Endothelial cell of umbilical vein (primary cell): ENCODE results near the gene CACNA1E. TPM values are rescaled to one million over a fixed set of nuclear protein-coding genes. Genes with fewer than 3 reads are reported as not detected.

ENCODE experiments used
- BruUV-seq: library from RNA; stranded (reverse); fragments of 400-500 nt; replicated peaks from 2 replicates; lab custom pipeline; 2021; lab: Mats Ljungman, UMichigan
- CTCF ChIA-PET: fragments of 300-600, 350-600 bp; sonication (Branson Sonifier 250); formaldehyde crosslinking; loops from one replicate; lab custom pipeline; 2021; ENCODE audit warnings: antibody characterized with exemption, inconsistent platforms; lab: Charles Lee
- POLR2A ChIA-PET: fragments of 300-600, 350-600 bp; sonication (Branson Sonifier 250); formaldehyde crosslinking; loops from one replicate; lab custom pipeline; 2021; ENCODE audit warnings: antibody characterized with exemption, inconsistent platforms; lab: Charles Lee
- DNase-seq: peaks from one replicate; pipeline ENCODE4 v3.0.0-alpha.2; 2011; ENCODE audit warnings: low read depth, low spot score
- FAIRE-seq: peaks from 2 replicates; lab custom pipeline; 2011; peaks lifted over from hg19 to GRCh38; lab: Jason Lieb, UNC
- H2AFZ ChIP-seq: 2 replicates; pipeline ENCODE4 v1.6.0; 2012; ENCODE audit warnings: low read depth, low read length, control low read depth, inconsistent platforms
- H3K27ac ChIP-seq: 2 replicates; pipeline ENCODE4 v1.5.1; 2011; ENCODE audit warnings: low read depth, mild to moderate bottlenecking, control low read depth, low read length, moderate library complexity; ENCODE audit not compliant: insufficient read depth
- H3K27me3 ChIP-seq, 2 experiments: 2 replicates each; pipeline versions ENCODE4 v1.6.0 to v1.6.1; 2011; ENCODE audit warnings: low read length in 2 of 2, mixed read lengths in 1 of 2; ENCODE audit not compliant: control insufficient read depth in 2 of 2, insufficient read depth in 2 of 2
- H3K36me3 ChIP-seq, 2 experiments: 2 replicates in 1 of 2; 3 replicates in 1 of 2; pipeline ENCODE4 v1.5.1; 2011; ENCODE audit warnings: low read length in 2 of 2, mild to moderate bottlenecking in 1 of 2, moderate library complexity in 1 of 2; ENCODE audit not compliant: control insufficient read depth in 2 of 2, insufficient read depth in 2 of 2; ENCODE audit errors: extremely low read depth in 1 of 2
- H3K4me1 ChIP-seq: 3 replicates; pipeline ENCODE4 v1.5.1; 2011; ENCODE audit warnings: mild to moderate bottlenecking, low read length; ENCODE audit not compliant: control insufficient read depth, insufficient read depth; ENCODE audit errors: extremely low read depth
- H3K4me2 ChIP-seq: 2 replicates; pipeline ENCODE4 v1.6.1; 2011; ENCODE audit warnings: low read length, control low read depth, mixed read lengths; ENCODE audit not compliant: insufficient read depth
- H3K4me3 ChIP-seq, 3 experiments: fragments of 200-600 bp in 1 of 3; sonication (generic), shearing (Covaris generic) in 1 of 3; replicated peaks in 1 of 3; 2 replicates each; pipeline ENCODE4 v1.5.1; 2011 to 2016; ENCODE audit warnings: control low read depth in 3 of 3, low read length in 3 of 3, mild to moderate bottlenecking in 2 of 3, inconsistent platforms in 1 of 3, low read depth in 1 of 3, moderate library complexity in 1 of 3; ENCODE audit not compliant: insufficient read depth in 1 of 3
- H3K79me2 ChIP-seq: 2 replicates; pipeline ENCODE4 v1.6.0; 2012; ENCODE audit warnings: low read length, inconsistent platforms; ENCODE audit not compliant: control insufficient read depth, insufficient read depth
- H3K9ac ChIP-seq: replicated peaks from 2 replicates; pipeline ENCODE3; 2011; ENCODE audit warnings: low read length, control low read depth; ENCODE audit not compliant: insufficient read depth; ENCODE audit errors: extremely low read depth
- H3K9me1 ChIP-seq: replicated peaks from 3 replicates; pipeline ENCODE4 v1.6.0; 2011; ENCODE audit warnings: mild to moderate bottlenecking, low read length; ENCODE audit not compliant: control insufficient read depth, insufficient read depth; ENCODE audit errors: extremely low read depth
- H3K9me3 ChIP-seq: replicated peaks from 2 replicates; pipeline ENCODE4 v1.5.1; 2012; ENCODE audit warnings: low read length, inconsistent platforms; ENCODE audit not compliant: control insufficient read depth, insufficient read depth
- H4K20me1 ChIP-seq: replicated peaks from 2 replicates; pipeline ENCODE3; 2011; ENCODE audit warnings: mild to moderate bottlenecking, low read length; ENCODE audit not compliant: control insufficient read depth, insufficient read depth; ENCODE audit errors: extremely low read depth
- EZH2 ChIP-seq: IDR thresholded peaks from 2 replicates; pipeline ENCODE4 v1.6.1; 2012; ENCODE audit warnings: borderline replicate concordance, low read depth, mild to moderate bottlenecking, moderate library complexity, low read length, inconsistent platforms; ENCODE audit not compliant: severe bottlenecking
- FOS ChIP-seq: IDR thresholded peaks from 2 replicates; pipeline ENCODE4 v1.6.1; 2011; ENCODE audit warnings: mild to moderate bottlenecking, low read length, moderate library complexity, borderline replicate concordance; ENCODE audit not compliant: insufficient read depth
- GATA2 ChIP-seq: IDR thresholded peaks from 2 replicates; pipeline ENCODE4 v1.7.0; 2011; ENCODE audit warnings: low read depth, mild to moderate bottlenecking, moderate library complexity, mixed read lengths, low read length; ENCODE audit not compliant: insufficient read length, insufficient read depth
- JUN ChIP-seq: IDR thresholded peaks from 2 replicates; pipeline ENCODE4 v1.6.1; 2011; ENCODE audit warnings: borderline replicate concordance, low read depth; ENCODE audit not compliant: insufficient read length, insufficient read depth
- MYC ChIP-seq: IDR thresholded peaks from one replicate; pipeline ENCODE4 v1.6.1; 2011; ENCODE audit warnings: mild to moderate bottlenecking, low read depth, low read length
- POLR2A ChIP-seq: IDR thresholded peaks from 2 replicates; pipeline ENCODE4 v1.6.1; 2012; ENCODE audit warnings: low read depth, mild to moderate bottlenecking, control low read depth, low read length
- POLR2AphosphoS5 ChIP-seq: IDR thresholded peaks from 2 replicates; pipeline ENCODE4 v1.6.1; 2012; ENCODE audit warnings: low read depth, mild to moderate bottlenecking, control low read depth, low read length, moderate library complexity; ENCODE audit not compliant: insufficient read depth
- dilution Hi-C: fragments of 300-500 bp; cut with MboI; formaldehyde crosslinking; loops from one replicate; pipeline ENCODE4 v1.15.0; 2019; ENCODE audit warnings: low sequenced_read_pairs; ENCODE audit not compliant: extremely low pct_ligation_motif_present
- intact Hi-C: fragments of 100-400 bp; cut with micrococcal nuclease; formaldehyde crosslinking; loops from one replicate; pipeline ENCODE4 v1.10.0; 2022
- polyA plus RNA-seq, 4 experiments: library from polyadenylated mRNA; depleted of rRNA in 3 of 4; stranded (reverse) in 3 of 4; unstranded in 1 of 4; fragments of >200 nt; gene quantifications; 2 replicates each; pipeline versions ENCODE4 v1.2.1 to v1.2.3, GENCODE V29; 2011 to 2012; ENCODE audit warnings: missing spikeins in 1 of 4
- total RNA-seq: library from RNA; stranded (reverse); gene quantifications from 2 replicates; pipeline ENCODE4 v1.2.3, GENCODE V29; 2021
- TF ChIP-seq, protein P1 (sequence below), 2 donors: IDR thresholded peaks; 1 replicate in 1 of 2; 2 replicates in 1 of 2; pipeline ENCODE4 v1.5.1; 2011; ENCODE audit warnings: low read length in 2 of 2, mild to moderate bottlenecking in 2 of 2, moderate library complexity in 2 of 2, control low read depth in 1 of 2, inconsistent platforms in 1 of 2, low read depth in 1 of 2; ENCODE audit not compliant: insufficient read depth in 1 of 2; ENCODE audit errors: extremely low read depth in 1 of 2
- TF ChIP-seq, protein P2 (sequence below): IDR thresholded peaks from 2 replicates; pipeline ENCODE4 v1.6.1; 2011; ENCODE audit not compliant: insufficient read depth, insufficient read length

The CACNA1E gene
- total and polyA plus RNA-seq, 2 donors (not counting 3 experiments of a cell fraction or from before 2014, with no cell fraction given), result not detected

DNA sequence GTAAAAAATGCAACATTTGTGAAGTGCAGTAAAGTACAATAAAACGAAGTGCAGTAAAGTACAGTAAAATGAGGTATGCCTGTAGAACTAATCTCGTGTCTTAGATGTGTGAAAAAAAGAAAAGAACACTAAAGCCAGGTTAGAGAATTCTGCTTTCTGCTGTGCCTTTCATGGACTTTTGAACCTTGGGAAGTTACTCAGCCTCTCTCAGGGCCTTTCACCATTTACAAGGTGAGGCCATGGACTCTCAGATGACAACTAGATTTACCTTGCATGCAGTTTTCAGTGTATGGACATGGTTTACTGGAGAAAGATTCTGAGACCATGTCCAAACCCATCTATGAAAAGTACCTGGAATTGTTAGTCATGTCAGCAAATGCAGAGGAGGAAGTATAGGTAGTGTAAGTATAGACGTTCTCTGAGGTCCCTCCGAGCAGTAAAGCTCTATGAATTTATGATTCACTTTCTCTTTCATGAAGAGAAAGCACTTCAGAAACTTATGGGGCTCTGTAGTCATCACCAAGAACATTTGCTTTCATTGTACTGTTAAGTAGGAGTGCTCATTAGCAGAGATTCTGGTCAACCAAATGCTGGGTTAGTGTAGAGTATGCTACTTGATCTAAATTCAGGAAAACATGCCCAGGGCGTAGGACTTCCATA is 143.1 kb downstream of the CACNA1E start:
- no TSS peak for BruUV-seq
- dilution Hi-C loops (no loop called here), intact Hi-C loops (no loop called here)
- no peak overlapping the region for H3K27ac ChIP-seq
- H3K36me3 ChIP-seq, result no peaks in the 10 kb centered on the region
- CTCF ChIA-PET, result no interaction called here
- peaks cover 4% of the 10 kb centered on the region for H3K9me3 ChIP-seq
- no peak overlapping the region for H3K4me2 ChIP-seq
- DNase-seq (no peak), FAIRE-seq (no peak)
- no peaks in the 10 kb centered on the region for H3K4me1 ChIP-seq
- H3K9me1 ChIP-seq, result no peaks in the 10 kb centered on the region
- no peak overlapping the region for H3K4me3 ChIP-seq
- H3K79me2 ChIP-seq, result no peaks in the 10 kb centered on the region
- H2AFZ ChIP-seq, result no peak overlapping the region
- POLR2A ChIA-PET, result no interaction called here
- no peaks in the 10 kb centered on the region for H4K20me1 ChIP-seq
- no peak overlapping the region for H3K9ac ChIP-seq
- H3K27me3 ChIP-seq, result no peaks in the 10 kb centered on the region
- TF ChIP-seq EZH2 (no peak), JUN (no peak), FOS (no peak)

DNA sequence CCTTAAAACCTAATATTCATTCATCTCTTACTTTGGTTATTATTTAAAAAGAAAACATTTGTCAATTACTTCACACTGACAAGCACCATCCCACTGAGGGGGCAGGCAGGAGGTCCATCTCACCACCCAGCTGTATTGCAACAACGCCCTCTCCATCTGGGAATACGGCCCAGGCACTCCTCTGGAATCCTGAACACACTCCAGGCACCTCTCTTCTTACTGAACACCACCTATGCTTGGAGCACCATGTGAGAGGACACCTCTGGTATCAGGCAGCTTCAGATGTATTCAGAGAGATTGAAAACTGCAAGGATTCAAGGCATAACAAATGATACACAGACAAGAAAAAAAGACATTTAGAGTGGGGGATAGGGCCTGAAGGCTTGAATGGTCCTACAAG is 147.1 kb downstream of the CACNA1E start:
- no peak for FAIRE-seq

More for the DNA sequence above, 147.1 kb downstream of the CACNA1E start:
- Histone ChIP-seq H2AFZ (no peak overlapping the region), H3K9me1 (no peaks in the 10 kb centered on the region), H4K20me1 (no peaks in the 10 kb centered on the region), H3K9me3 (peaks cover 2% of the 10 kb centered on the region), H3K4me3 (no peak overlapping the region), H3K4me2 (no peak overlapping the region), H3K36me3 (no peaks in the 10 kb centered on the region), H3K4me1 (no peaks in the 10 kb centered on the region), H3K79me2 (no peaks in the 10 kb centered on the region), H3K27me3 (no peaks in the 10 kb centered on the region), H3K9ac (no peak overlapping the region), H3K27ac (no peak overlapping the region)
- DNase-seq, result no peak
- TF ChIP-seq JUN (no peak), MYC (no peak), EZH2 (no peak), POLR2A (no peak), FOS (no peak), GATA2 (no peak), POLR2AphosphoS5 (no peak)
- TF ChIP-seq, protein P1, sequence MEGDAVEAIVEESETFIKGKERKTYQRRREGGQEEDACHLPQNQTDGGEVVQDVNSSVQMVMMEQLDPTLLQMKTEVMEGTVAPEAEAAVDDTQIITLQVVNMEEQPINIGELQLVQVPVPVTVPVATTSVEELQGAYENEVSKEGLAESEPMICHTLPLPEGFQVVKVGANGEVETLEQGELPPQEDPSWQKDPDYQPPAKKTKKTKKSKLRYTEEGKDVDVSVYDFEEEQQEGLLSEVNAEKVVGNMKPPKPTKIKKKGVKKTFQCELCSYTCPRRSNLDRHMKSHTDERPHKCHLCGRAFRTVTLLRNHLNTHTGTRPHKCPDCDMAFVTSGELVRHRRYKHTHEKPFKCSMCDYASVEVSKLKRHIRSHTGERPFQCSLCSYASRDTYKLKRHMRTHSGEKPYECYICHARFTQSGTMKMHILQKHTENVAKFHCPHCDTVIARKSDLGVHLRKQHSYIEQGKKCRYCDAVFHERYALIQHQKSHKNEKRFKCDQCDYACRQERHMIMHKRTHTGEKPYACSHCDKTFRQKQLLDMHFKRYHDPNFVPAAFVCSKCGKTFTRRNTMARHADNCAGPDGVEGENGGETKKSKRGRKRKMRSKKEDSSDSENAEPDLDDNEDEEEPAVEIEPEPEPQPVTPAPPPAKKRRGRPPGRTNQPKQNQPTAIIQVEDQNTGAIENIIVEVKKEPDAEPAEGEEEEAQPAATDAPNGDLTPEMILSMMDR (IDR thresholded peaks at IDR 0.05; ENCODE audit: extremely low read depth in 1 of 2, insufficient read depth in 1 of 2, low read depth in 1 of 2, low read length in 2 of 2), result no peak
- TF ChIP-seq, protein P2, sequence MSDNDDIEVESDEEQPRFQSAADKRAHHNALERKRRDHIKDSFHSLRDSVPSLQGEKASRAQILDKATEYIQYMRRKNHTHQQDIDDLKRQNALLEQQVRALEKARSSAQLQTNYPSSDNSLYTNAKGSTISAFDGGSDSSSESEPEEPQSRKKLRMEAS, result no peak
- CTCF ChIA-PET, result no interaction called here
- dilution Hi-C loops, result no loop called here
- POLR2A ChIA-PET, result no interaction called here
- BruUV-seq, result no TSS peak
- intact Hi-C loops, result no loop called here
